Upper lobe of left lung (tissue), 6 donors: ENCODE data around the gene C1orf21. TPM values are rescaled to one million over a fixed set of nuclear protein-coding genes. Genes with fewer than 3 reads are reported as not detected.

ENCODE experiments used
- ATAC-seq, 2 donors: fragments of 200-7000 bp; cut with Tn5 transposase; one replicate each; pipeline ENCODE4 v1.9.1; 2022; ENCODE audit warnings: mild to moderate bottlenecking in 2 of 2, moderate library complexity in 2 of 2; ENCODE audit not compliant: low FRiP score in 2 of 2
- DNase-seq, 2 donors: peaks; one replicate each; pipeline ENCODE4 v3.0.0-alpha.2; 2019 to 2020
- H3K27ac ChIP-seq, 4 donors: fragments of 200-600 bp; sonication (generic); one replicate each; pipeline ENCODE4 v1.5.1; 2016 to 2019
- H3K27me3 ChIP-seq, 4 donors: fragments of 200-600 bp; sonication (generic); one replicate each; pipeline ENCODE4 v1.5.1; 2017 to 2019
- H3K36me3 ChIP-seq, 4 donors: fragments of 200-600 bp; sonication (generic); one replicate each; pipeline ENCODE4 v1.5.1; 2016 to 2019
- H3K4me1 ChIP-seq, 4 donors: fragments of 200-600 bp; sonication (generic); one replicate each; pipeline ENCODE4 v1.5.1; 2018 to 2019
- H3K4me3 ChIP-seq, 4 donors: fragments of 200-600 bp; sonication (generic); one replicate each; pipeline ENCODE4 v1.5.1; 2017 to 2019; ENCODE audit warnings: mild to moderate bottlenecking in 2 of 4, moderate library complexity in 1 of 4
- H3K9me3 ChIP-seq, 4 donors: fragments of 200-600 bp; sonication (generic); one replicate each; pipeline ENCODE4 v1.5.1; 2018 to 2019
- EP300 ChIP-seq, 4 donors: sonication (generic); formaldehyde crosslinking; IDR thresholded peaks; one replicate each; pipeline ENCODE4 v1.5.1; 2017; ENCODE audit warnings: antibody characterized with exemption in 4 of 4, control low read depth in 2 of 4
- POLR2A ChIP-seq, 4 donors: fragments of 450-650 bp; IDR thresholded peaks; one replicate each; pipeline ENCODE4 v1.5.1; 2016 to 2017; ENCODE audit warnings: antibody characterized with exemption in 4 of 4, mild to moderate bottlenecking in 2 of 4
- POLR2AphosphoS5 ChIP-seq, 2 donors: sonication (generic); formaldehyde crosslinking; IDR thresholded peaks; one replicate each; pipeline ENCODE4 v1.5.1; 2017; ENCODE audit warnings: antibody characterized with exemption in 2 of 2
- WGBS, 2 donors: methylation state at CpG; one replicate each; pipeline ENCODE4 v1.1.5; 2017 to 2018; 5-methylcytosine and 5-hydroxymethylcytosine counted together
- total RNA-seq, 6 donors: library from RNA; depleted of rRNA in 4 of 6; stranded (reverse); fragments of >200 nt in 4 of 6; gene quantifications; one replicate each; pipeline versions ENCODE4 v1.1.0 to v1.2.1, GENCODE V29; 2016 to 2021
- TF ChIP-seq, protein P1 (sequence below), 6 experiments: fragments of 450-650 bp in 4 of 6; fragments of 200-600 bp in 2 of 6; sonication (generic) in 2 of 6; IDR thresholded peaks; one replicate each; pipeline ENCODE4 v1.5.1; 2016 to 2019; ENCODE audit warnings: antibody characterized with exemption in 6 of 6
- donor health status: DM: no; HTN: no; CAD: no; lungs with moderate emphysema.
- donor health status: DM: no; HTN: yes; CAD: no; lungs with severe emphysema.

C1orf21 gene
- total RNA-seq, 6 donors from 2014 or later, result 21.4 to 110 (median 49.2) TPM

DNA sequence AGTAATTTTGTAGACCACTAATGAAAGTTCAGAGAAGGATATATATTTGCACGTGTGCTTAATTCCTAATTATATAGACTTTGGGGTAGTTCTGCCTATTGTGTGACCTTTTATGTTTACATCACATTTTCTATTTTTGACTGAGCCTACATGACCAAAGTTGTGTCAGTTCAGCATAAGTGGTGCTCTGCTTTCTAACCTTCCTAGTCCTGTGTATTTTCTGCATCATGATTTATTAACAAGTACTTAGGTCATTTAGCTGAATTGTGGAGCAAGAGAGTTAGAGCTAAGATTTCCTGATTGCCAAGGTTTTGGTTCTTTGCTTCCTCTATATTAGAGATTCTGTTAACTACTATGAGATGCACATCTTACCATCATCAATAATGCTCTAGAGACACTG lies 176.0 kb downstream of the C1orf21 start:
- peaks cover 14 to 25% (median 22%) of the 10 kb centered on the region in 4 donors for H3K4me1 ChIP-seq
- no peaks in the 10 kb centered on the region for H3K9me3 ChIP-seq
- ATAC-seq (no peak), DNase-seq (no peak)
- H3K27me3 ChIP-seq, result no peaks in the 10 kb centered on the region
- no peak overlapping the region for H3K4me3 ChIP-seq
- 33 to 52% methylated on average over 1 of the region's 1 CpG for WGBS, 2 donors
- TF ChIP-seq EP300 (IDR thresholded peaks at IDR 0.05) (no peak), POLR2AphosphoS5 (IDR thresholded peaks at IDR 0.05) (no peak), POLR2A (IDR thresholded peaks at IDR 0.05) (no peak)
- TF ChIP-seq, protein P1, sequence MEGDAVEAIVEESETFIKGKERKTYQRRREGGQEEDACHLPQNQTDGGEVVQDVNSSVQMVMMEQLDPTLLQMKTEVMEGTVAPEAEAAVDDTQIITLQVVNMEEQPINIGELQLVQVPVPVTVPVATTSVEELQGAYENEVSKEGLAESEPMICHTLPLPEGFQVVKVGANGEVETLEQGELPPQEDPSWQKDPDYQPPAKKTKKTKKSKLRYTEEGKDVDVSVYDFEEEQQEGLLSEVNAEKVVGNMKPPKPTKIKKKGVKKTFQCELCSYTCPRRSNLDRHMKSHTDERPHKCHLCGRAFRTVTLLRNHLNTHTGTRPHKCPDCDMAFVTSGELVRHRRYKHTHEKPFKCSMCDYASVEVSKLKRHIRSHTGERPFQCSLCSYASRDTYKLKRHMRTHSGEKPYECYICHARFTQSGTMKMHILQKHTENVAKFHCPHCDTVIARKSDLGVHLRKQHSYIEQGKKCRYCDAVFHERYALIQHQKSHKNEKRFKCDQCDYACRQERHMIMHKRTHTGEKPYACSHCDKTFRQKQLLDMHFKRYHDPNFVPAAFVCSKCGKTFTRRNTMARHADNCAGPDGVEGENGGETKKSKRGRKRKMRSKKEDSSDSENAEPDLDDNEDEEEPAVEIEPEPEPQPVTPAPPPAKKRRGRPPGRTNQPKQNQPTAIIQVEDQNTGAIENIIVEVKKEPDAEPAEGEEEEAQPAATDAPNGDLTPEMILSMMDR (IDR thresholded peaks at IDR 0.05), result no peak
- peak overlapping the region in 1 of 4 donors; percentile 18 for H3K27ac ChIP-seq
- no peaks in the 10 kb centered on the region for H3K36me3 ChIP-seq

DNA sequence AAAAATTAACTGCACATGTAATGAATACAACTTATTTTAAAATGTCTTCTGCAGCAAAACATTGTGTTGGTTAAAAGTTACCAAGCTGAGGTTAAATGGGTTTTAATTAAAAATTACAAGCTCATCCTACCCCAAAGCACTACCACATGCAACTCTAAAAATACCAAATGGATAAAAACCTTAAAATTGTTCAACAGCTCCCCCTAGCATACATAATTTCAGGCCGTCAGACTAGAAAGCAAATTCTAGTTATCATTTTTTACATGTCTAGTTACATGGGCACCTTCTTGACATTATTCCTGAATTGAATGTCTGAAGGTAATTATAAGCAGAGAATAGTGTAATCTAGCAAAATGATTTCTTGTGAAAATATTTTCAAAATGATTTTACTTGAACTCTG lies 176.5 kb downstream of the C1orf21 start:
- H3K36me3 ChIP-seq, result no peaks in the 10 kb centered on the region
- 29 to 39% methylated on average over 1 of the region's 1 CpG for WGBS, 2 donors
- no peaks in the 10 kb centered on the region for H3K27me3 ChIP-seq
- no peak overlapping the region for H3K27ac ChIP-seq
- H3K9me3 ChIP-seq, result no peaks in the 10 kb centered on the region
- peaks cover 14 to 25% (median 22%) of the 10 kb centered on the region in 4 donors for H3K4me1 ChIP-seq
- TF ChIP-seq POLR2A (IDR thresholded peaks at IDR 0.05), result no peak
- TF ChIP-seq, protein P1 (IDR thresholded peaks at IDR 0.05), result peak in 5 of 6 experiments; percentile 12 to 45 (median 33)
- ATAC-seq (no peak), DNase-seq (no peak)
- H3K4me3 ChIP-seq, result no peak overlapping the region

DNA sequence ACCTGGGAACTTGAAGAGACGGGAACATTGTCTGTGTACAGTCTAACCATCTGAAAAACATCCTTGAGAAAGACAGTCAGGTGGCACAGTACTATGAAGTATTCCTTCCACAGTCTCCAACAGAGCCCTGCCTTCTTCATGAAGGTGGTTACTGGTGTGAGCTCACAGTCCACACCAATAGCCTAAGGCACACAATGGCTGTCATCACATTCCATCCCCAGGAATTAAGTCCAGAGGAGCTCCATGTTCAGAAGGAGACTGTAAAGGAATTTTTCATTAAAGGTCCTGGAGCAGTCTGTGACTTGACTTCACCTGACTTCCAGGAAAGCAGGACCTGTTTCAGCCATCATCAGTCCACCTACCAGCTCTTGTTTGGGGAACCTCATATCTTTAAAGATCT lies 180.2 kb downstream of the C1orf21 start:
- Histone ChIP-seq H3K27me3 (no peaks in the 10 kb centered on the region), H3K27ac (no peak overlapping the region), H3K4me1 (peaks cover 13 to 19% (median 15%) of the 10 kb centered on the region in 4 donors), H3K9me3 (no peaks in the 10 kb centered on the region), H3K4me3 (no peak overlapping the region), H3K36me3 (no peaks in the 10 kb centered on the region)
- ATAC-seq, result no peak
- DNase-seq, result no peak
- 96 to 100% methylated on average over 1 of the region's 1 CpG for WGBS, 2 donors
- TF ChIP-seq POLR2AphosphoS5 (IDR thresholded peaks at IDR 0.05) (no peak), EP300 (IDR thresholded peaks at IDR 0.05) (no peak), POLR2A (IDR thresholded peaks at IDR 0.05) (no peak)
- TF ChIP-seq, protein P1 (IDR thresholded peaks at IDR 0.05), result no peak

DNA sequence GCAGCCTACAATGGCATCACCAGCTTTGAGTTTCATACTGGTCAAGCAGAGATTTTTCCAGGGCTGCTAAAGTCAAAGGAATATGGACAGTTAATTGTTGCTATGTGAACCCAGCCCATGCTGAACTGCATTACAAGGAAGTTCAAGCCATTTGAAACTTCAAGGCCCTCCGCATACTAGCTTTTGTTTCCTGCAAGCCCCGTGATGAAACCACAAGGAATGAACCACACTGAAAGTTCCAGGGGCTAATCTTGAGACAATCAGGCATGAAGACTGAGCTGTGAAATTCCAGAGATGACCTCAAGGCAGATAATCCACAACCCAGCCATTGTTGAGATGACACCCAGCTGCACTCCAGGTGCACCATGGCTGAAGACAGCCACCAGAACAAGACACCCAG lies 180.8 kb downstream of the C1orf21 start:
- Histone ChIP-seq H3K4me1 (peaks cover 7 to 14% (median 9%) of the 10 kb centered on the region in 4 donors), H3K27ac (no peak overlapping the region), H3K27me3 (no peaks in the 10 kb centered on the region), H3K4me3 (no peak overlapping the region), H3K9me3 (no peaks in the 10 kb centered on the region), H3K36me3 (no peaks in the 10 kb centered on the region)
- no peak for DNase-seq
- TF ChIP-seq, protein P1 (IDR thresholded peaks at IDR 0.05), result no peak
- no peak for TF ChIP-seq POLR2A (IDR thresholded peaks at IDR 0.05)
- TF ChIP-seq POLR2AphosphoS5 (IDR thresholded peaks at IDR 0.05), result no peak
- TF ChIP-seq EP300 (IDR thresholded peaks at IDR 0.05), result no peak
- peak in 1 of 2 donors; percentile 25 for ATAC-seq
- 58 to 90% methylated on average over 2 of the region's 2 CpGs for WGBS, 2 donors

DNA sequence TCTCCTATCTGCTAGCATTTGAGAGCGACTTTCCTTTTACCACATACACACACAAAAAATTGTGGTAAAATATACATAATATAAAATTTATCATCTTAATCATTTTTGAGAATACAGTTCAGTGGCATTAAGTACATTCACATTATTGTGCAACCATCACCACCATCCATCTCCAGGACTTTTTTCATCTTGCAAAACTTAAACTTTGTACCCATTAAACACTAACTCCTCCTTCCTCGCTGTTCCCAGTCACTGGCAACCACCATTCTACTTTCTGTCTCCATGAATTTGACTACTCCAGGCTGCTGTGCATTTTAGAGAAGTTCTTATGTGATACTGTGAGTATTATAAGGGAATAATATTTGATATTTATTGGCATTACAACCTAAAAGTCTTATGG lies 181.3 kb downstream of the C1orf21 start:
- Histone ChIP-seq H3K36me3 (no peaks in the 10 kb centered on the region), H3K4me1 (peaks cover 2 to 9% (median 4%) of the 10 kb centered on the region in 4 donors), H3K27me3 (no peaks in the 10 kb centered on the region), H3K9me3 (no peaks in the 10 kb centered on the region), H3K4me3 (no peak overlapping the region), H3K27ac (no peak overlapping the region)
- 88 to 93% methylated on average over 2 of the region's 2 CpGs for WGBS, 2 donors
- ATAC-seq (no peak), DNase-seq (no peak)
- TF ChIP-seq, protein P1 (IDR thresholded peaks at IDR 0.05), result no peak
